Ecto neural progenitor cell (in vitro differentiated cells): ENCODE measurements around the gene CA10.

Source experiments
- DNase-seq: peaks from one replicate; pipeline ENCODE4 v3.0.0-alpha.2; 2018; ENCODE audit warnings: low spot score

Gene CA10

DNA sequence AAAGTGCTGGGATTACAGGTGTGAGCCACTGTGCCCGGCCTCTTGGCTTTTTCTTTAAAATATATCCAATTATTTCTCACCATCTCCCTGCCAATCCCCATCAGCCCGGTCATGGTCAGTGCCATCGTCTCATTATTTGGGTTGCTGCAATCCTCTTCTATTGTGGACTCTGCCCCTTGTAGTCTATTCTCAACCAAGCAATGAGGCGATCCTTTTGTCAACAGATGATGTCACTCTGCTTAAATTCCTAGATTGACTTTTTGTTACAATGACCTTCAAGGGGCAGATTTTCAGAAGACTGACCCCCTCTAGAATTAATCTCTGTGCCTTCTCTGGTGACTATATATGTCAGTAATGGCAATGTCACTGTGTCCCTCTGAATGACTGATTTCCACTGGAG lies 513.5 kb downstream of the CA10 start:
- no peak for DNase-seq

DNA sequence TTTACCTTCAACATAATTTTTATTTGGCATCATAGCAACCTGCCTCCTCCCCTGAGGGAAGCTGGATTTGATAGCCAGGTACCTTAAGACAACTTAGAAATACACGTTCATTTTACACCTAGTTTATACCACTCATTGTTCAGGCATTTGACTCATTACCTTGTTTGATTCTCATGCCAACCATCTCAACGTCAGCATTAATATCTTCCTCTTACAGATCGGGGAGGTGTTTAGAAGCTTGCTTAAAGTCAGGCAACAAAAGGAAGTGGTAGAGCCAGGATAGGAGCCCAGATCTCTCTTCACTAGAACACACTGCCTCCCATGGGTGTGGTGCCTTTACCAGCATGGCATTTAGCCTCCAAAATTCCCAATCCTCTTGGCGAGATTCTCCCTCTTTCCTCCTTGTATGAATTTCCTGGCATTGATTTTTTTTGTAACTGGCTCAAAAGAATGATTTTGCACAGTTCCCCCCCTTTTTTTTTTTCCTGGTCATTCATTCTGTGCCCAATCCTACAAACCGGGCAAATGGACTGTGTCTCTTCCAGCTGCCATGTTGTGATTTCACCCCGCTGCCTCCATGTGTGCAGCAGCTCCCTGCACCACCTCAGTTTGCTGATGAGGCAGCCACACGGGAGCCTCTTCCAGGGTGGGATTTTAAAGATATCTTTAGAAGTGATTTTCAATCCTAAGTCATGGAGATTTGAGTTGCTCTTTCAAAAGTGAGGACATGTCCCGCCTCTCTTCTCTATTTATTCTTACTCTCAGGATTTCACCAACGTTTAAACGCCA lies 514.6 kb downstream of the CA10 start:
- no peak for DNase-seq

DNA sequence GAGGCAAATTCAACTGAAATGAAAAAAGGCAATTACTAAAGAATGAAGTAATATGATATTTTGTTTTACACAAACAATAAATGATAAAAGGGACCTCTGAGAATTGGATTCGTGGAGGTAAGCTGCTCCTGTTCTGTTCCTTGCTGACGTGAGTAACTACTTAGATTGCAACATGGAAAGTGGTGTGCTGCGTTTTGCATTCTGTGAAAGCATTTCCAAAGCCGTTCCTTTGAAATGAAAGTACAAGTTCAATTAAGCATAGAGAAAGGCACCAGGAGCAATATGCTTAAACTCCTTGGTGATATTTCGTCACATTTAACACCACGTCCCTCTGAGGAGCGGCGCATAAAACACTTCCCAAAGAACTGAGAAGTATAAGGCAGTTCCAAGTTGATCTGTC lies 516.5 kb downstream of the CA10 start:
- no peak for DNase-seq

DNA sequence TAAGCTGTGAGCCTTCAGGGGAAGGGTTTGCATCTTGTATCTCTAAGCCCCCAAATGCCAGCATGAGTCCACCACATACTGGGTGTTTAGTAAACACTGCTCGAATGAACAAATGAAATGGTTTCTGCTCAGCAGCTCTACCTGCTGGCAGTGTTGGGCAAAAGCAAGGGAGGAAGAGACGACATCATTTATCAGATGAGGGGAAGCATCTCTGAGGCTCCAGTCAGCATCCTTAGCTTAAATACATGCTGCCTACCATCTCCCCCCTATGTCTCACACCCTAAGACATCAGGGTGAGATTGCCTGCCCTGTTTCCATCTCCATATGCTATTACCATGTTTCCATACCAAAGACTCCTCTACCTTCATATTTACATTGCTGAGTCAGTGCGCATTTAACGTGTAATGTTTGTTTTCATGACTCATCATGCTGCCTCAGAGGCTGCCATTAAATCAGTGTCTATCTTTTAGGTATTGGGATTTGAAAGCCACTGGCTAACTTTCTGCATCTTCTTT lies 518.3 kb downstream of the CA10 start:
- no peak for DNase-seq

DNA sequence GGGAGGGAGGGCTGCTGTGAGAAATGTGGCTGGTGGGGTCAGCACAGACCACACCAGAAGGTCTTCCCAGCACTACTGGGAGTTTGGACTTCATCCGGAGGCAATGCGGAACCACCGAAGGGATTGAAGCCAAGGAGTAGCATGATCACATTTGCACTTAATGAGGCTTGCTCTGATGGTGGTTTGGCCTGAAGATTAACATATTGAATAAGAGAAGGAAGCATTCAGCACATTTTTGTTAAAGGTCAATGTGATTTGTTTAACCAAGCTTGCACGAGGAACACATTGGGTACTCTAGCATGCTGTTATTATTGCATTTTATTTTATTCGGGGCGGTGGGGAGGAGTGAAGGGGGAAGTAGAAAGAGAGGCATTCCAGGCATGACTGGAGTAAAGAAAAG lies 519.5 kb downstream of the CA10 start:
- no peak for DNase-seq

DNA sequence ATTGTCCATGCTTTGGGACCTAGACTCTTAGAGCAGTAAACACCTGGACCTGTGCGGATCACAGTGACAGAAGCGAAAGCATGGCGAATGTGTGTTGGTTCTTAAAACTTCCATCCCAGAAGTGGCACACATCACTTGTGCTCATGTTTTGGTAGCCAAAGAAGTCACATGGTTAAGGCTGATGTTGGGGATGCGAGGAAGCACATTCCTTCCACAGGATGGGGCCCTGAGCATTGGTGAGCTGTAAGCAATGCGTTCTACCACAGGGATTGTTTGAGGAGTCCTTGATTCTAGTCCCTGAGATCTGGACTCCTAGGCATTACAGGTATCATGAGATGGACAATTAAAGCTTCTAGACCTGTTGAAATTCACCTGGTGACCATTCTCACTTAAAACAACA lies 522.2 kb downstream of the CA10 start:
- DNase-seq = no peak

DNA sequence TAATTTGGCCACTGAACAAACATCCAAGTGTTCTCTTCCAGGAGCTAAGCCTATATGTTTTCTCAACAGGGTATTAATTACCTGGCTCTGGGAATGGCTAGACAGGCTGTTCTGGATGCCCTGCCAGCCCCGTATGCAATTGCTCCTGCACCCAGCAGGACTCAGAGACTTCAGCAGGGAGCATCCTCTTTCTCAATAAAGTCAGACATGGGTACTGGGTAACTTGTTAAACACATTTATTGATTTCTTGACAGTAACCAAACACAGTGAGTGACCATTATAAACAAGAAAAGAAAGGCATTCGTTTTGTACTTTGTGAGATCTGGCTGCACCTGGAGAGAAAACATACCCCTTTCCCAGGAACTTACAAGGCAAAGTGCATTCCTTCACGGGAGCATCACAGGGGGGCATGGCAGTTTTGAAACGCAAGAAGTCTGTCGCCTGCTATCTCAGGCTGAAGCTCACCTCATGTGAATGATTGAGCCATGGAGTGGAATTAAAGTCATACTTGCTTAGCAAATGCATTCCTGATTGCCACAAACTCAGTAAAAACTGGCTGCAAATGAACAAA lies 528.3 kb downstream of the CA10 start:
- no peak for DNase-seq

DNA sequence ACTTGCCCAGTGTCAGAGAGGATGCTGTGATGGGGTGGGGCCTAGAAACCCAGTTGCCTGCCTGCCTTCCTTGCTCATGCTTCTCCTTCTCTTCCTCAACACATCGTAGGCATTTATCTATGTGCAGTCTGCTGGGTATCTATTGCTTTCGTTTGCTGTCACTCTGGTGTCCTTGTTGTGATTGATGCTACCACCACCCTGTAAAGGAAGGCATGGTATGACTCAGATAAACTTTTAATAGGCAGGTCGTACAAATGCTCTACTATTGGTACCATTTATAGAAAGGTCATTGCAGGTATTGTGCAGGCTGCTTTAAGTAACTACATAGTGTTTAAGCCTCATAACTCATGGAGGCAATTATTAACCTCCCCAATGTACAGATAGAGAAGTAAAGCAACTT lies 529.3 kb downstream of the CA10 start:
- no peak for DNase-seq

DNA sequence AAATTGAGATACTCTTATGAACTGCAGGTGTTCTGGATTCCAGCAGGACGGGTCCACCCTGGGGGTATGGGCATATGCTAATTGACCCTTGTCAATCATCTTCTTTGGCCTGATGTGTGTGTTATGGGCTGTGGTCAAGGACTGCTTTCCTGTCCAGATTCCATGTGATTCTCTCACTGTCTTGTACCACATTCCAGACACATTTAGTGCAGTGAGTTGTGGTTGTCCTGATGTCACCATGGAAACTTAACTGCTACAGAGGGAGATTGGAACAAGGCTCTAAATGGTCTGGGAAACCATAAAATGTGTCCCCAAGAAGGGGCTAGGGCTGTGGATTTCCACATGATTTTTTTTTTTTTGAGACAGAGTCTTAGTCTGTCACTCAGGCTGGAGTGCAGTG lies 530.7 kb downstream of the CA10 start:
- DNase-seq = no peak

DNA sequence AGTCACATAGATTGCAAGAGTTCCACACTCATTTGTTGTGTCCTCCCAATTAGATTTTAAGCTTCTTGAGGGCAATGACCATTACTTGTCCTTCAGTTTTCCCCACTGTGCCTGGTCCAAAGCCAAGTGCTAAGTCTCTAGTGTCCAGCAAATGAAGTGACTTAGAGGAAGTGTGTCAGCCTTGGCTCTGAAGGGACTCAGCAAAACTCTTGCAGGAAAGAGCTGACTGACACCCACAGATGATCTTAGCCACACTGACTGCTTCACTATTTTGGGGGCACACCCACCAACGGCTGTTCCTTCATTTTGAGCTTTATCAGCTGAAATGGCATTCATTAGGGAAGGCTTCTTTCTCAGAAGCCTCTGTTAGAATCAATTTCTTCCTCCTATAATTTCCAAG lies 540.0 kb downstream of the CA10 start:
- no peak for DNase-seq

DNA sequence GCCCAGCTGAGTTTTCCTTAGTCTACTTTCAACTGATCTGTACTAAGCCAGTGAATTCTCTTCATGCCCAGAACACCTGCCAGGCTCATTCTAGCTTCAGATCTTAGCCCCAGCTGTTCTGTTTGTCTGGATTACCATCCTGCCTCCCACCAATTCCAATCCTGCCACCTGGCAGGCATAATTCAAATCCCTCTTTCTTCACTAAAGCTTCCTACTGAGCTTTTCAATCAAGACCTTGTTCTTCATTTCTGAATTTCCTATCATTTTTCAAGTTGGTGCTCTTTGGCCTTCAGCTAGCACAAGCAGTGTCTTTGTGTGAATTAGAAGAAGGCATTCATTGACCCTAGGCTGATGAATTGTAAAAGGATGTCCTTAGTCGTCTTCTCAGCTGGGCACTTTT lies 540.5 kb downstream of the CA10 start:
- no peak for DNase-seq

DNA sequence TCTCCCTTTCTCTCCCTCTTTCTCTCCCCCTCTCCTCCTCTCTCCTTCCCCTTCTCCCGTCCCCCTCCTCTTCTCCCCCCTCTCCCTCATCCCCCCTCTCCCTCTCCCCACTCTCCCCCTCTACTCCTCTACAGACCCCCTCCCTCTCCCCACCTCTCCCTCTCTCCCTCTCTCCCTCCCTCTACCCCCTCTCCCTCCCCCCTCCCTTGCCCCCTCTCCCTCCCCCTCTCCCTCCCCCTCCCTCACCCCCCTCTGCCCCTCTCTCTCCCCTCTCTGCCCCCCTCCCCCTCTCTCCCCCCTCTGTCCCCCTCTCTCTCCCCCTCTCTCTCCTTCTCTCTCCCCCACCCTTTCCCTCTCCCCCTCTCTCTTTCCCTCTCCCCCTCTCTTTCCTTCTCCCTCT lies 545.3 kb downstream of the CA10 start:
- no peak for DNase-seq

DNA sequence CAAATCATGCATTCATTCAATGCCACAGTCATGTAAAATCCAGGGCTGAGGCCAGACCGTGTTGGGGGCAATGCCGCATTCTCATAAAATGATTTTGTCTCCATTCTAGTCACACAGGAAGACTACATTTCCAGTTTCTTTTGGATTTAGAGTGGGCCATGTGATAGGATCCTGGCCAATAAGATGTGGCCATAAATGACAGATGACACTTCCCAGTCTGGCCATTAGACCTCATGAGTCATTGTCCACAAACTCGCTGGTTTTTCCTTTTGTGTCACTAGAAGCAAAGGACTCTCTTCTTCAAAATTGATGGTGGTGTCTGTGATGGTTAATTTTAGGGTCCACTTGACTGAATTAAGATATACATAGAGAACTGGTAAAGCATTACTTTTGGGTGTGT lies 545.8 kb downstream of the CA10 start:
- no peak for DNase-seq

DNA sequence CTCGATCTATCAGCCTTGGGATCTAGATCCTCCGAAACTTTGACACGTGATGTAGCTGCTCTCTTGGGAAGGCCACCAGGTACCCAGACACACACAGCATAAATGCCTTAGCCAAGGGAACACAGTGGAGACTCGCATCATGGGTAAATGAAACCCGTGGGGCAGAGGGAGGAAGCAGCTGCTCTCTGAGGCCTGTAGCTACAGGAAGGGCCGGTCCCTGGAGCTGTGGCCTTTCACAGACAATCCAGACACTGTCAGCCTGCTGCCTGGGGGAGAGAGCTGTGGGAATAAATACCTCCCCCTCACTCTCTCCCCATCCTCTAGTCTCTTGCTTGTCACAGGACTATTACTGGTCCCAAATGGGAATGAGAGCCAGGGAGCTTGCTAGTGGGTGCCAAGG lies 546.9 kb downstream of the CA10 start:
- no peak for DNase-seq

DNA sequence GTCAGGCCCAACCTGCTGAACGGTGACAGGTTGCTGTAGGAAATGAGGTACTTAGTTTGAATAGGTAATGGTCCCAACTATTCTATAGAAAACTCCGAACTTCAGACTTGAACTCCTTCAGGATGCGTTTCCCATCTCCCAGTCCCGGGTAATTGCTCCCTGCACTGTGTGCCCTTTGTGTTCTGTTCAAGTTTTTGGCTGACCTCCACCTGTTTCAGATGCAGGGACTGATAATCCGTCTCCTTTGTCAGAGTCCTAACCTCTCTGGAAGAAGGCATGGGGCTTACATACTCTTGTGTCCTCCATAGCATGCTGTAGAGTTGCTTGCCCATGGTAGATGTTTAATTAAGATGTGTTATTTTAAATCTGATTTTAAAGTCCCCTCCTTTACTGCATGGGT lies 547.7 kb downstream of the CA10 start:
- no peak for DNase-seq

DNA sequence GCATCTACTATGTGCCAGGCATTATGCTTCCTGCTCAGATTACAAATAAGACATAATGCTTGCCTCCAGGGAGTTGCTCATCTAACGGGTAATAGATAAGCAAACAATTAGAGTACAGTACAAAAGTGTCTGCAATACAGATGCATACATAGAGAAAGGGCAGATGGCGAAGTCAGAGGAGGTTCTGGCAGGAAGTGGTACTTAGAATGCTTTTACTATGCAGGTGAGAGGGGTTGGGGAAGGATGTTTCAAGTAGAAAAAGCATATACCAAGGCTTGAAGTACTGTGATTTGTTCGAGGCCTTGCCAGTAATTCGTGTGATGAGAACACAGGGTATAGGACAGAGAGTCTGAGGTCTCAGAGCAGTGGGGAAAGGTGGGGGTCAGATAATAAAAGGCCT lies 548.4 kb downstream of the CA10 start:
- no peak for DNase-seq

DNA sequence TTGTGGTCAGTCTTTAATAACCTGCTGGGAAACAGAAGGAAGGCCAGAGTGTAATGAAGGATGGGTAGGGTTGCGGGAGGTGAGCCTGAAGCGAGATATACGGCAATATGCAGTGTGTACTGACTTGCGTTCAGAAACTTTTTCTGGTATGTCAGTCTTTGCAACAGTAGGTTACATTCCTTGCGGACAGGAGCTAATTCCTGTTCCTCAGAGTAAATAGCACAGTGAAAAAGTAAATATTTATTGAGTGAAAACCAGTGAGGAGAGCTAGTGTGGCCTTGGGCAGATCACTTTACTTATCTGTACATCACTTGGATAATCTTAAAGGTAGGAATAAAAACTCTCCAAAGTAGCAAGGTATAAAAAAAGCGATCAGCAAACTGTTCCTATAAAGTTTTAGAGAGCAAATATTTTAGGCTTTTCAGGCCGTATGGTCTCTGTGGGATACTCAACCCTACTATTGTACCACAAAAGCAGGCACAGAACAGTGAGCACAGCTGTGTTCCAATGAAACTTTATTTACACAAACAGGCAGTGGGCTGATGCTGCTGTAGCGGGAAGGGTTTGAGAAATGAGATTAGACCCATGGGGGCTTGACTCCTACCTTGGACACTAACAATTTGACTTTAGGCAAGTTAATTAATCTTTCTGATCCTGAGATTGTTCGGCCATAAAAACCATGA lies 550.1 kb downstream of the CA10 start:
- DNase-seq = no peak

DNA sequence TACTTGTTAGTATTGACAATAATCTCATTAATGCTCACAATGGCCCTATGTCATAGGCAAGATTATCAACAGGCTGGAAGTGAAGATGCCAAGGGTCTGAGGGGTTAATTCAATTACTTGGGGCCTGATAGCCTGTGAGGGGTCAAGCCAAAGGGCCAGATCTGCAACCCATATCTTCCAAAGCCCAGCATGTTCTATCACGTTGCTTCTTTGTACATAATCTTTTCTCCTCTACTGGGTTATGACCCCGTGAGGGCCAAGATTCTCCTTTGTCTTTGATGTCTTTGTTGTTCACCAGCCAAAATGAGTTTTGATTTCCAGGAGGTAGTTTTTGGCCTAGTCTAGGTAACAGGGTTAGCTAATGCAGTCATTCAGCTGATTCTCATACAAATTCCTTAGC lies 551.0 kb downstream of the CA10 start:
- DNase-seq = peak; percentile 56

DNA sequence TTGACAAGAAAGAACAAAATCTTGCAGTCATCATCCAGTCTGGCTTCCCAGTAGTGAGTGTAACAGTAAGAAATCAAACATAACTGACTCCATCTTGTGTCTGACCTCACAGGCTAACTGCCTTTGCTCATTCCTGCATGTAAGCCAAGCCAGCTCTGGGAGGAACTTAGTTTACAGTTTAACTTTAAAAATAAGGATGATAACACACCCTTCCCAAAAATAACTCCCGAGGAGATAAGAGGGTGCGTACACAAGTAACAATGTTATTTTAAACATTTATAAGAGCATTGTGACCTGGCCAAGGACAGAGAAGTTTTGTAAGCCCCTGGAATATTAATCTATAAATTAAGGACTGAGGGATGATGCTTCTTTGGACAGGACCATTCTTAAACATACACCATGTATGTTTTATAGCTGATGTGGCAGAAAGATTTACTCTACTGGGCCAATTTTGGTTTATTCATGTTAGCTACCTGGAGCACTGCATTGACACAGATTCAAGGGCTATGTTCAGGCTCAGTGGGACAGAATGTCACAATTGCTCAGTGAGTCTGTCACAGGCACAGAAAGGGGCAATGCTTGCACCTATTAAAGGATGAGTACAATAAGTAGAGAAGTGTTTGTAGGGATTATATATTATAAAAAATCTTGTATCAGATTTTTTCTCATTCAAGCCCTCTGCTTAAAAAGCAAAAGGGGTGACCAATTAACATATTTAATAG lies 554.1 kb downstream of the CA10 start:
- DNase-seq = no peak

DNA sequence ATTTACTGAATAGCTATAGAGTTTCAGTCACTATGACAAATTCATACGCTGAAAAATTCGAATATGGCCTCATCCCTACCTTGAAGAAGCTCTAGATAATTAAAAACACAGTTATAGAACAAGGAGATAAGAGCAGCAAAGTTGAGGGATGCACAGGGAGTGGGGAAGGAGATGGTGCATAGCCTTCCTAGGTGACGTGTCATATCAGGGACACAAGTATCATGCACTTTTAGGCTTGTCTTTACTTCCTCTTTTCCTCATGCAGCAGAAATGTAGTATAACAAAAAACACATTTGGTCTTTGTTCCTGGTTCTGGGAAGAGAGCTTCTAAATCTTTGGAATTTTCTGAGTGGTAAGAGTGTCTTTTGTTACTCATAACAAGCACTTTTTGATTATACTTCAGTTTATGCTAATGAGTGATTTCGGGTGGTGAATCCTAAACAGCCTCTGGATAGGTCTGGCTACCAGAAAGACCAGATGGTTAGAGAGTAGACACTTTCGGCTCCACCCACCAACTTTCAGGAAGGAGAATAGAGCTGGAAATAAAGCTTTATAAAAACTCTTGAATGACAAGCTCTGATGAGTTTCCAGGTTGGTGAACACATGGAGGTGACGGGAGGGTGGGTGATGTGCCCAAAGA lies 556.8 kb downstream of the CA10 start:
- DNase-seq = no peak

DNA sequence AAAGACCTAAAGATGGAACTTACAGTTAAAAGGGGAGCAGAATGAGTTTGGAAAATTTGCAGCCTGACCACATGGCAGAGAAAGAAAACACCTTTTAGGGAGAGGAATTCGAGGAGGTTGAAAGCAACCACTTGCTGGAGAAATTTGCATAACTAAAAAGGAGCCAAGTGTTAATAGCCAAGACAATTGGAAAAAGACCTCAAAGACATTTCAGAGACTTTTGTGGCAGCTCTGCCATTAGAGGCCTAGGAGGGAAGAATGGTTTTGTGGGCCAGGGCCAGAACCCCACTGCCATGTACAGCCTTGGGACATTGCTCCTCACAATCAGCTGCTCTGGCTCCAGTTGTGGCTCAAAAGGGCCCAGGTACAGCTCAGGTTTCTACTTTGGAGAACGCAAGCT lies 559.7 kb downstream of the CA10 start:
- DNase-seq = no peak

DNA sequence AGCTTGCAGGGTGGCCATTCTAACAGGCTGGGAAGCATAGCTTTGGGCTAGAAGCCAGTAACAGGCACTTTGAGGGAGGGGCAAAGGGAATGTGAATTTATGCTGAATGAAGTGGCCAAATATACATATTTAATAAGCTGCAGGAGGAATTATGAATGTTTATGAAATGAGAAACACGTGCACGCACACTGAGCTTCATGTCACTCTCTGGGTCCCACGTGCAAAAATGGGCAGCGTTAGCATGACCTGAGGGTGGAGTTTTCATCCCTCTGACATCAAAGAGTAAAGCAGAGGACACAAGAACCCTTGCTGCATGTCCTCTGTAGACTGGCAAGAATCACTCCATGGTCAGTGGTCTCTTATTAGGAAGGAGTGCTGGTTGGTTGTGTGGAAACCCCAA lies 561.2 kb downstream of the CA10 start:
- no peak for DNase-seq
